Raji (cell line): ENCODE measurements around the gene DOCK4.

Source experiments
- POLR2A ChIP-seq: IDR thresholded peaks from 2 replicates; pipeline ENCODE4 v1.6.1; 2011; ENCODE audit warnings: low read depth, low read length, control low read depth; ENCODE audit not compliant: insufficient read depth

The DOCK4 gene

GRCh38 chr7:112206238-112206990 is at the start of gene DOCK4, which contains the start of gene ZNF277:
Gene DOCK4, minus strand, starts transcription at chr7:112206399. Its CDS starts 261 bp downstream, at chr7:112206138.
Gene ZNF277, plus strand, starts transcription at chr7:112206695. Its CDS starts 22 bp downstream, at chr7:112206717.
- peak; percentile 68 for TF ChIP-seq POLR2A

- no peak for TF ChIP-seq POLR2A
Measured at GRCh38 chr7:112255388-112255720, 49.2 kb upstream of the DOCK4 start.

DNA sequence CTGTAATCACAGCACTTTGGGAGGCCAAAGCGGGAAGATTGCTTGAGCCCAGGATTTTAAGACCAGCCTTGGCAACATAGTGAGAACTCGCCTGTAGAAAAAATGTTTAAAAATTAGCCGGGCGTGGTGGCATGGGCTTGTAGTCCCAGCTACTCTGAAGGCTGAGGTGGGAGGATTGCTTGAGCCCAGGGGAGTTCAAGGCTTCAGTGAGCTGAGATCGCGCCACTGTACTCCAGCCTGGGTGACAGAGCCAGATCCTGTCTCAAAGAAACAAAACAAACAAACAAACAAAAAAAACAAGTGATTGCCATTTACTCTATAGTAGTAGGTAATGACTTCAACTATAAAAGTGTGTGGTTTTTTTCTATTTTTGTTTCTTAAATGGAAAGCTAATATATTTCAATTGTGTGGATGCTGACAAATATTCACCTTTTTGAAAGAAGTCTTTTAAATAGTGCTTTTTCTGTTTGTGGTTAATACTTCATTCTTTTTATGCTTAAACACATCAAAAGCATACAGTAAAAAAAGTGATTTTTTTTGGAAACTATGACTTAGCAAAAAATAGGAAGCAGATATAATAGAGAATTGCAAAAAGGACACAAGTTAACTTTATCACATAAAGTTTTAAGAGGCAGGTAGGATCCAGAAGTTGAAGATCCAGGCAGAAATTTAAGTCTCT is 48.6 kb upstream of the DOCK4 start:
- TF ChIP-seq POLR2A, result no peak

- TF ChIP-seq POLR2A, result no peak
Measured at GRCh38 chr7:112254156-112254555, 48.0 kb upstream of the DOCK4 start.

- TF ChIP-seq POLR2A, result no peak
Measured at GRCh38 chr7:112252691-112253090, 46.5 kb upstream of the DOCK4 start.

GRCh38 chr7:112252141-112252540 is 45.9 kb upstream of the DOCK4 start:
- TF ChIP-seq POLR2A, result no peak

DNA sequence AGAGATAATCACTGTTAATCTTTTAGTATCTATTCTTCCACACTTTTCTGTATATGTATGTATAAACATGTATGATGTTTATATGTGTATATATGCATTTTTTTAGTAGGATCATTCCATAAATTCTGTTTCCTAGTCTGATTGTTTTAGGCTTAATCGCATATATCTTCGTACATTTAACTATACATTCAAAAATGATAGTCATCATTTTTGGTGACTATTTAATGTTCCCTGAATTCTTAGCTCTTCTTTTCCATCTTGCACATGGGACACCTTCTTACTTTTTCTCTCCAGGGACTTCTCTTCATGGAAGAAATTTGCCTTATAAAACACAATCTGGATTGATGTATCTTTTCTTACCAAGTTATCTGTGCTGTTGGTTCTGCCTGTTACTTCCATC is 42.4 kb upstream of the DOCK4 start:
- TF ChIP-seq POLR2A, result no peak

DNA sequence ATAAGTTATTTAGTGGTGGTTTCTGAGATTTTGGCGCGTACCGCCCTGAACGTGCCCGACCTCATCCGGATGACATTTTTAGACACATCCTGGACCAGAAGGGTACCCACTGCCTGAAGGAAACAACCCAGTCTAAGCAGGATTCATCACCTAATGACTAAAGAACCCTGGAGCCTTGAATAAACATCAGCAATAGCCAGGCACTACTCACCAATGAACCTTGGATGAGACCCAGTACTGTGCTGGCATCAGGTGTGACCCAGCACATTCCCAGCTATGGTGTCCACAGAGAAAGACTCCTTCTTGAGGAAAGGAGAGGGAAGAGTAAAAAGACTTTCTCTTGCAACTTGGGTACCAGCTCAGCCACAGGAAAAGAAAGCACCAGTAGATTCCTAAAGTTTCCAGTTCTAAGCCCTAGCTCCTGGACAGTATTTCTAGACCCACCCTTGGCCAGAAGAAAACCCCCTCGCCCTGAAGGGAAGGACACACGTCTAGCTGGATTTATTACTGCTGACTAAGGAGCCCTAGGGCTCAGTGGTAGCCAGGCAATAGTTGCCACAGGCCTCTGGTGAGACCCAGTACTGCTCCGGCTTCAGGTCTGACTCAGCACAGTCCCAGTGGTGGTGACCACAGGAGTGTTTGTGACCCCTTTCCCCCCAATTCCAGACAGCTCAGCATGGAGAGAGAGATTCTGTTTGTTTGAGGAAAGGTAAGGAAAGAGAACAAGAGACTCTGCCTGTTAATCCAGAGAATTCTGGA is 32.8 kb upstream of the DOCK4 start:
- no peak for TF ChIP-seq POLR2A

GRCh38 chr7:112238330-112238729 is 32.1 kb upstream of the DOCK4 start:
- TF ChIP-seq POLR2A, result no peak

DNA sequence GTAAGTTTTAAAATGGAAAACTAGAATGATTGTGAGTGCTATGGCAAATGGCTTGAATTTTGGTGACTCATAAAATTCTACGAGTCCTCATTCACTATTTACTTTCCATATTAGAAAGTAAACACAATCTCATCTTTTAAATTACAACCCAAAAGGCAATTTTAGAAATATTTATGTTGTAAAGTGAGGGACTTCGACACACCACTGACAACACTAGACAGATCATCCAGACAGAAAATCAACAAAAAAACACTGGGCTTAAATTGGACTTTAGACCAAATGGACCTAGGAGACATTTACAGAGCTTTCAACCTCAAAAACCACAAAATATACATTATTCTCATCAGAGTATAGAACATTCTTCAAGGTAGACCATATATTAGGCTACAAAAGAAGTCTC is 30.4 kb upstream of the DOCK4 start:
- no peak for TF ChIP-seq POLR2A

GRCh38 chr7:112234147-112234546 is 27.9 kb upstream of the DOCK4 start:
- TF ChIP-seq POLR2A, result no peak

DNA sequence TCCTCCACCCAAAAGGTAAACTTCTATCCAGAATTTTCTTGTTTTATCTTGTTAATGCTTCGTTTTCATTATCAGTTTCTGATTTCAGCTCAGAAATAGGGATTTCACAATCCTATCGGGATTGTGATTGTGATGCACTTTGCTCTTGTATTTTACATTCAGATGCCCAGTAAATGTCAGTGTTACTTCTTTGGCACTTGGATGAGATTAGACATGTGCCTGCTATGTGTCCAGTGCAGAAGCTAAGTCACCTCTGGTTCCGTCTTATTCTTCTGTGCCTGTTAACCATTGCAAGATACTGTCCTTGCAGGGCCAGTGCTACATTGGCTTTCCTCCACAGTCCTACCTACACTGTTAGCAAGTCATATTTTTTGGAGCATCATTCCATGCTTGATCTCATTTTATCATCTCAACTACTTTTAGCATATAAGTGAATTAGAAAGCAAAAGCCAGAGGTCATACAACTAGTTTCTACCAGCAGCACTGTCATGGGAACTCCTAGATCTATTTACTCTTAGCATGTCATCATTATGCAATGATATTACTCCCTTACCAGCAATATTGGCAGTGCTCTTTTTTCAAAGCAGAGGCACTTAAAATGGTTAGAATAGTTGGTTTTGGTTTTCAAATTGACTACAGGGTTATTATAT is 27.0 kb upstream of the DOCK4 start:
- no peak for TF ChIP-seq POLR2A

GRCh38 chr7:112232212-112232978 is 26.2 kb upstream of the DOCK4 start:
- TF ChIP-seq POLR2A, result no peak

GRCh38 chr7:112228632-112229031 is 22.4 kb upstream of the DOCK4 start:
- TF ChIP-seq POLR2A, result no peak
